H9 (cell line): ENCODE results near the gene FHIT. TPM values are rescaled to one million over a fixed set of nuclear protein-coding genes. Genes with fewer than 3 reads are reported as not detected.
"Not testable (repeated sequence)": the region's sequence is repeated elsewhere in the genome, so short reads cannot be mapped to it uniquely, and the experiment has no call there.

Source experiments
- DNase-seq: peaks from one replicate; pipeline ENCODE4 v3.0.0-alpha.2; 2017
- H2AFZ ChIP-seq: one replicate; pipeline ENCODE4 v1.6.1; 2013; ENCODE audit warnings: mild to moderate bottlenecking, low read length, control low read depth, moderate library complexity
- H2AK5ac ChIP-seq: 2 replicates; pipeline ENCODE4 v1.6.1; 2013; ENCODE audit warnings: low read length, control low read depth, mixed read lengths; ENCODE audit not compliant: insufficient read length
- H2BK120ac ChIP-seq: one replicate; pipeline ENCODE4 v1.6.1; 2013; ENCODE audit warnings: low read depth, mild to moderate bottlenecking, low read length, control low read depth, inconsistent platforms; ENCODE audit not compliant: poor library complexity, severe bottlenecking
- H2BK12ac ChIP-seq: 2 replicates; pipeline ENCODE4 v1.6.1; 2013; ENCODE audit warnings: low read length, control low read depth, mixed read lengths, low read depth; ENCODE audit not compliant: insufficient read length
- H2BK15ac ChIP-seq: 2 replicates; pipeline ENCODE4 v1.6.1; 2013; ENCODE audit warnings: low read depth, low read length, control low read depth
- H2BK20ac ChIP-seq: one replicate; pipeline ENCODE4 v1.6.1; 2013; ENCODE audit warnings: low read depth, mild to moderate bottlenecking, low read length, control low read depth, inconsistent platforms; ENCODE audit not compliant: poor library complexity, severe bottlenecking
- H2BK5ac ChIP-seq: 2 replicates; pipeline ENCODE4 v1.6.1; 2013; ENCODE audit warnings: low read length, control low read depth, mixed read lengths; ENCODE audit not compliant: insufficient read length
- H3K14ac ChIP-seq: 2 replicates; pipeline ENCODE4 v1.6.1; 2013; ENCODE audit warnings: low read length, control low read depth; ENCODE audit not compliant: insufficient read depth
- H3K18ac ChIP-seq: 2 replicates; pipeline ENCODE4 v1.6.1; 2013; ENCODE audit warnings: low read depth, mild to moderate bottlenecking, mixed read lengths, low read length, control low read depth; ENCODE audit not compliant: insufficient read length
- H3K23ac ChIP-seq: 2 replicates; pipeline ENCODE4 v1.6.1; 2013; ENCODE audit warnings: low read length, control low read depth, mixed read lengths, low read depth; ENCODE audit not compliant: insufficient read length
- H3K23me2 ChIP-seq: 2 replicates; pipeline ENCODE4 v1.6.1; 2013; ENCODE audit warnings: low read depth, mild to moderate bottlenecking, mixed read lengths, low read length, control low read depth; ENCODE audit not compliant: insufficient read length, poor library complexity, severe bottlenecking
- H3K27ac ChIP-seq: 2 replicates; pipeline ENCODE4 v1.5.1; 2013; ENCODE audit warnings: low read length, control low read depth, mixed read lengths, low read depth; ENCODE audit not compliant: insufficient read length
- H3K27me3 ChIP-seq: 2 replicates; pipeline ENCODE4 v1.6.1; 2013; ENCODE audit warnings: low read length, control low read depth, inconsistent platforms; ENCODE audit not compliant: insufficient read depth
- H3K4ac ChIP-seq: 2 replicates; pipeline ENCODE4 v1.6.1; 2013; ENCODE audit warnings: low read depth, mild to moderate bottlenecking, control low read depth, inconsistent platforms, low read length, moderate library complexity
- H3K4me1 ChIP-seq: 2 replicates; pipeline ENCODE4 v1.6.1; 2013; ENCODE audit warnings: low read length, control low read depth, inconsistent platforms; ENCODE audit not compliant: insufficient read depth
- H3K4me2 ChIP-seq: 2 replicates; pipeline ENCODE4 v1.6.1; 2013; ENCODE audit warnings: low read length, control low read depth, mixed read lengths; ENCODE audit not compliant: insufficient read length, insufficient read depth
- H3K56ac ChIP-seq: 2 replicates; pipeline ENCODE4 v1.6.1; 2013; ENCODE audit warnings: low read depth, mild to moderate bottlenecking, mixed read lengths, low read length, control low read depth; ENCODE audit not compliant: insufficient read length
- H3K79me1 ChIP-seq: 2 replicates; pipeline ENCODE4 v1.6.1; 2013; ENCODE audit warnings: low read depth, mild to moderate bottlenecking, moderate library complexity, low read length, control low read depth, inconsistent platforms; ENCODE audit not compliant: insufficient read depth, poor library complexity, severe bottlenecking
- H3K79me2 ChIP-seq: 2 replicates; pipeline ENCODE4 v1.6.1; 2013; ENCODE audit warnings: low read length, control low read depth, inconsistent platforms; ENCODE audit not compliant: insufficient read depth
- H3K9ac ChIP-seq: 2 replicates; pipeline ENCODE4 v1.6.1; 2013; ENCODE audit warnings: low read length, control low read depth, mixed read lengths; ENCODE audit not compliant: insufficient read length; ENCODE audit errors: extremely low read depth
- H3K9me3 ChIP-seq: one replicate; pipeline ENCODE4 v1.6.1; 2013; ENCODE audit warnings: low read depth, low read length, inconsistent platforms; ENCODE audit not compliant: control insufficient read depth
- H3T11ph ChIP-seq: one replicate; pipeline ENCODE4 v1.6.1; 2013; ENCODE audit warnings: mild to moderate bottlenecking, low read length, control low read depth, inconsistent platforms
- H4K20me1 ChIP-seq: one replicate; pipeline ENCODE4 v1.6.1; 2013; ENCODE audit not compliant: control insufficient read depth, insufficient read length, insufficient read depth
- H4K5ac ChIP-seq: 2 replicates; pipeline ENCODE4 v1.6.1; 2013; ENCODE audit warnings: low read depth, mild to moderate bottlenecking, mixed read lengths, low read length, control low read depth; ENCODE audit not compliant: insufficient read length
- H4K8ac ChIP-seq: replicated peaks from 2 replicates; pipeline ENCODE4 v1.6.1; 2013; ENCODE audit warnings: low read length, control low read depth, mixed read lengths, low read depth; ENCODE audit not compliant: insufficient read length
- H4K91ac ChIP-seq: 2 replicates; pipeline ENCODE4 v1.6.1; 2013; ENCODE audit warnings: low read depth, mild to moderate bottlenecking, moderate library complexity, mixed read lengths, low read length, control low read depth; ENCODE audit not compliant: insufficient read length
- H3K27ac Mint-ChIP-seq, 3 experiments: 2 replicates in 2 of 3; 3 replicates in 1 of 3; pipeline ENCODE4 v1.8.0; 2020 to 2021; ENCODE audit warnings: mixed read lengths in 3 of 3, mild to moderate bottlenecking in 1 of 3, moderate library complexity in 1 of 3
- H3K27me3 Mint-ChIP-seq: 2 replicates; pipeline ENCODE4 v1.8.0; 2021; ENCODE audit warnings: low read depth, mild to moderate bottlenecking, moderate library complexity, mixed read lengths
- H3K36me3 Mint-ChIP-seq, 3 experiments: 2 replicates in 2 of 3; 3 replicates in 1 of 3; pipeline ENCODE4 v1.8.0; 2020 to 2021; ENCODE audit warnings: low read depth in 3 of 3, mixed read lengths in 3 of 3; ENCODE audit not compliant: insufficient read depth in 1 of 3
- H3K4me1 Mint-ChIP-seq, 2 experiments: 2 replicates each; pipeline ENCODE4 v1.8.0; 2020; ENCODE audit warnings: mixed read lengths in 2 of 2
- H3K4me3 Mint-ChIP-seq, 2 experiments: 2 replicates in 1 of 2; 3 replicates in 1 of 2; pipeline ENCODE4 v1.8.0; 2020 to 2021; ENCODE audit warnings: mild to moderate bottlenecking in 2 of 2, mixed read lengths in 2 of 2, moderate library complexity in 1 of 2
- H3K9me3 Mint-ChIP-seq, 2 experiments: 2 replicates in 1 of 2; 3 replicates in 1 of 2; pipeline ENCODE4 v1.8.0; 2020; ENCODE audit warnings: mild to moderate bottlenecking in 2 of 2, mixed read lengths in 2 of 2, moderate library complexity in 1 of 2
- CTCF ChIP-seq: fragments of 200-600 bp; sonication (generic); conservative IDR thresholded peaks from 3 replicates; pipeline ENCODE4 v1.8.0; 2021; ENCODE audit warnings: antibody characterized with exemption, mild to moderate bottlenecking
- WGBS: extraction: QIAGEN DNeasy Blood & Tissue Kit; methylation state at CpG from one replicate; pipeline ENCODE4 v1.1.7; 2013; ENCODE audit warnings: missing lambda C conversion rate, low lambda C conversion rate, mixed read lengths; ENCODE audit not compliant: insufficient read length; ENCODE audit errors: extremely low coverage; 5-methylcytosine and 5-hydroxymethylcytosine counted together
- total RNA-seq: library from RNA; stranded (reverse); gene quantifications from 2 replicates; pipeline ENCODE4 v1.2.1, GENCODE V29; 2021

Gene FHIT
- total RNA-seq, 1 experiment from 2014 or later = 3.0 TPM

GRCh38 chr3:61066800-61067199, 184.5 kb downstream of the FHIT start:
- no peaks in the 10 kb centered on the region; a peak in 1 of 5 replicates for H3K9me3 Mint-ChIP-seq
- Histone ChIP-seq H2AK5ac (no peak overlapping the region), H3K9me3 (no peaks in the 10 kb centered on the region), H2AFZ (no peak overlapping the region), H3K4ac (no peak overlapping the region), H3K14ac (no peak overlapping the region), H4K91ac (no peak overlapping the region), H2BK15ac (no peak overlapping the region), H3K9ac (no peak overlapping the region), H4K5ac (no peak overlapping the region), H3K27ac (no peak overlapping the region), H2BK20ac (no peak overlapping the region), H2BK120ac (no peak overlapping the region), H3K79me1 (no peaks in the 10 kb centered on the region), H4K20me1 (no peaks in the 10 kb centered on the region), H3K79me2 (no peaks in the 10 kb centered on the region), H4K8ac (no peak overlapping the region), H3K27me3 (no peaks in the 10 kb centered on the region), H2BK5ac (no peak overlapping the region), H3K23me2 (no peaks in the 10 kb centered on the region), H3K4me2 (no peak overlapping the region), H3K23ac (no peak overlapping the region), H3K56ac (no peak overlapping the region), H3K4me1 (no peaks in the 10 kb centered on the region), H3T11ph (no peak overlapping the region), H2BK12ac (no peak overlapping the region), H3K18ac (no peak overlapping the region)
- no peak for DNase-seq
- TF ChIP-seq CTCF = no peak
- H3K27me3 Mint-ChIP-seq = no peaks in the 10 kb centered on the region
- H3K27ac Mint-ChIP-seq = no peak overlapping the region
- H3K4me3 Mint-ChIP-seq = no peak overlapping the region
- H3K4me1 Mint-ChIP-seq = no peaks in the 10 kb centered on the region
- no peaks in the 10 kb centered on the region for H3K36me3 Mint-ChIP-seq
- no CpG with 5 or more reads among the region's 2 CpGs for WGBS

- H3K27ac ChIP-seq, H3K4me3 Mint-ChIP-seq, H3K27ac Mint-ChIP-seq, H3K23ac ChIP-seq, H2AK5ac ChIP-seq, DNase-seq, H3K56ac ChIP-seq, H3K27me3 ChIP-seq, H3K36me3 Mint-ChIP-seq, H3K23me2 ChIP-seq, H3K9me3 ChIP-seq, H4K8ac ChIP-seq, H2BK20ac ChIP-seq, H3K4me1 Mint-ChIP-seq, H3K27me3 Mint-ChIP-seq, H4K91ac ChIP-seq, H4K20me1 ChIP-seq, H3K4me1 ChIP-seq, H3K4ac ChIP-seq, H3K9me3 Mint-ChIP-seq, H3K4me2 ChIP-seq, H3K9ac ChIP-seq, H3K14ac ChIP-seq, H2BK120ac ChIP-seq, H2AFZ ChIP-seq, H2BK12ac ChIP-seq, H3K79me2 ChIP-seq, H3K18ac ChIP-seq, H2BK5ac ChIP-seq, H3K79me1 ChIP-seq, H3T11ph ChIP-seq, H2BK15ac ChIP-seq, H4K5ac ChIP-seq: not testable (repeated sequence)
- WGBS = no CpG with 5 or more reads among the region's 2 CpGs
These were observed 185.0 kb downstream of the FHIT start for GRCh38 chr3:61066222-61066621.
